ENCODE data around the gene M1AP. TPM values are rescaled to one million over a fixed set of nuclear protein-coding genes. Genes with fewer than 3 reads are reported as not detected.
A peak's percentile ranks its signal among the peaks of the same experiment; 100 is the strongest.

The M1AP gene
- total RNA-seq, 1 donor from 2014 or later = 0.75 TPM

DNA sequence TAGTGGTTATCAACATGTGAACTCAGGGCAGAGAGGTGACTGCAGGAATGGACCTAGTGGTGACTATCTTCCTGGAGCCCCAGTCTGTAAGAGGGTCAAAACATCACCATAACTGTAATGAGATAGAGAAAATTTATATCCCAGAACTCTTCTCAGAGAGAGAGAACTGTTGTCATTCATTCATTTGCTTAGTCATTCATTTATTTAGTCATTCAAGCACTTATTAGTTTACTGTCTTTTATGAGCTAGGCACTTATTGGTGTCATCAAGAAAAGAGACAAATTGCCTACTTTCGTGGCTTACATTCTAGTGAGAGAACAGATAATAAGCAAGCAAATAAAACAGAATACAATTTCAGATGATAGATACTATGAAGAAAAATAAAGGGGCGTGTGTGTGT, 59.5 kb downstream of the M1AP start:
- no peaks in the 10 kb centered on the region for H3K9me3 ChIP-seq (ENCODE audit: low read depth)
- no peak overlapping the region for H3K4me3 ChIP-seq
- Mint-ChIP-seq H3K27ac (no peak overlapping the region), H3K4me1 (peaks cover 21% of the 10 kb centered on the region), H3K36me3 (no peaks in the 10 kb centered on the region), H3K4me3 (no peak overlapping the region), H3K9me3 (no peaks in the 10 kb centered on the region), H3K27me3 (ENCODE audit: insufficient read depth, low read depth) (no peaks in the 10 kb centered on the region)
- DNase-seq (ENCODE audit: low spot score) = no peak
- no peak overlapping the region for H2AFZ ChIP-seq (replicated peaks)
- no peak for TF ChIP-seq EZH2 (IDR thresholded peaks at IDR 0.05)
- TF ChIP-seq, protein P1, sequence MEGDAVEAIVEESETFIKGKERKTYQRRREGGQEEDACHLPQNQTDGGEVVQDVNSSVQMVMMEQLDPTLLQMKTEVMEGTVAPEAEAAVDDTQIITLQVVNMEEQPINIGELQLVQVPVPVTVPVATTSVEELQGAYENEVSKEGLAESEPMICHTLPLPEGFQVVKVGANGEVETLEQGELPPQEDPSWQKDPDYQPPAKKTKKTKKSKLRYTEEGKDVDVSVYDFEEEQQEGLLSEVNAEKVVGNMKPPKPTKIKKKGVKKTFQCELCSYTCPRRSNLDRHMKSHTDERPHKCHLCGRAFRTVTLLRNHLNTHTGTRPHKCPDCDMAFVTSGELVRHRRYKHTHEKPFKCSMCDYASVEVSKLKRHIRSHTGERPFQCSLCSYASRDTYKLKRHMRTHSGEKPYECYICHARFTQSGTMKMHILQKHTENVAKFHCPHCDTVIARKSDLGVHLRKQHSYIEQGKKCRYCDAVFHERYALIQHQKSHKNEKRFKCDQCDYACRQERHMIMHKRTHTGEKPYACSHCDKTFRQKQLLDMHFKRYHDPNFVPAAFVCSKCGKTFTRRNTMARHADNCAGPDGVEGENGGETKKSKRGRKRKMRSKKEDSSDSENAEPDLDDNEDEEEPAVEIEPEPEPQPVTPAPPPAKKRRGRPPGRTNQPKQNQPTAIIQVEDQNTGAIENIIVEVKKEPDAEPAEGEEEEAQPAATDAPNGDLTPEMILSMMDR (IDR thresholded peaks at IDR 0.05) = no peak
- no peak for TF ChIP-seq EZH2phosphoT487 (IDR thresholded peaks at IDR 0.05)
- H3K79me2 ChIP-seq (ENCODE audit: low read depth) = no peaks in the 10 kb centered on the region
- H3K4me2 ChIP-seq = no peak overlapping the region
- no peaks in the 10 kb centered on the region for H3F3A ChIP-seq (ENCODE audit: low read depth)
- no peaks in the 10 kb centered on the region for H4K20me1 ChIP-seq (ENCODE audit: low read depth)
- H3K27me3 ChIP-seq = peaks cover 9% of the 10 kb centered on the region
- H3K4me1 ChIP-seq = no peaks in the 10 kb centered on the region
- H3K27ac ChIP-seq = no peak overlapping the region
- H3K9ac ChIP-seq = no peak overlapping the region
- H3K36me3 ChIP-seq = no peaks in the 10 kb centered on the region

DNA sequence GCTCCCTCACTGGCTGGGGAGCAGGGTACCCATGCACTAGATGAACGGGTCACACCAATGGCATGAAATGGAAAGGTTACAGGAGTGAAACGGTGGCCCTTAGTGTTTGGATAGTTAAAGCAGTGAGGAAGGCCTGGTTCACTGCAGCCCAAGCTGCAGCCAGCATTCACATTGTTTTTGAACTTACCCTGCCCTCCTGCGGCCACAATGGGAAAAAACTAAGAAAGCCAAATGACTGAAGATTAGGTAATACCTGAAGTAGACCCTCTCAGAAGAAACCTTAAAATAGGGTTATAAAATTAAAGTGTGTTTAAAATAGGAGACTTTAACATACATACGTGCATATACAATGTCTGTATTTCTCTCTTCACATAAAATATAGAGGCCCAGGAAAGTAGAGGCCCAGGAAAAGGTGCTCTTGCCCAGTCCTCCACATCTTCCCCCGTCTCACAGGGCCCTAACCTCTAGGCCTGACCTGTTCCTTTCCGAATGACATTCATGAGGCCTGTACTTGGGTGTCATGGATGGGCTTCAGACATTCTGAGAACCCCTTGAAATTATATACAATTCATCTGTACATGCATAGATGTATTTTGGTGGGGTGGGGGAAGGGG, 60.4 kb downstream of the M1AP start:
- Histone ChIP-seq H2AFZ (replicated peaks) (peak overlapping the region; percentile 78), H3K9ac (no peak overlapping the region), H3K36me3 (no peaks in the 10 kb centered on the region), H3K4me1 (no peaks in the 10 kb centered on the region), H3F3A (ENCODE audit: low read depth) (no peaks in the 10 kb centered on the region), H3K27ac (no peak overlapping the region), H3K79me2 (ENCODE audit: low read depth) (no peaks in the 10 kb centered on the region), H4K20me1 (ENCODE audit: low read depth) (no peaks in the 10 kb centered on the region), H3K27me3 (peaks cover 8% of the 10 kb centered on the region), H3K4me2 (no peak overlapping the region), H3K4me3 (no peak overlapping the region), H3K9me3 (ENCODE audit: low read depth) (no peaks in the 10 kb centered on the region)
- H3K4me1 Mint-ChIP-seq = peaks cover 28% of the 10 kb centered on the region
- peak overlapping the region; percentile 44 for H3K4me3 Mint-ChIP-seq
- peak; percentile 68 for DNase-seq (ENCODE audit: low spot score)
- H3K36me3 Mint-ChIP-seq = no peaks in the 10 kb centered on the region
- peak overlapping the region; percentile 85 for H3K27ac Mint-ChIP-seq
- TF ChIP-seq, protein P1 (IDR thresholded peaks at IDR 0.05) = peak; percentile 73
- TF ChIP-seq EZH2phosphoT487 (IDR thresholded peaks at IDR 0.05) = no peak
- no peaks in the 10 kb centered on the region for H3K9me3 Mint-ChIP-seq
- H3K27me3 Mint-ChIP-seq (ENCODE audit: insufficient read depth, low read depth) = no peaks in the 10 kb centered on the region

DNA sequence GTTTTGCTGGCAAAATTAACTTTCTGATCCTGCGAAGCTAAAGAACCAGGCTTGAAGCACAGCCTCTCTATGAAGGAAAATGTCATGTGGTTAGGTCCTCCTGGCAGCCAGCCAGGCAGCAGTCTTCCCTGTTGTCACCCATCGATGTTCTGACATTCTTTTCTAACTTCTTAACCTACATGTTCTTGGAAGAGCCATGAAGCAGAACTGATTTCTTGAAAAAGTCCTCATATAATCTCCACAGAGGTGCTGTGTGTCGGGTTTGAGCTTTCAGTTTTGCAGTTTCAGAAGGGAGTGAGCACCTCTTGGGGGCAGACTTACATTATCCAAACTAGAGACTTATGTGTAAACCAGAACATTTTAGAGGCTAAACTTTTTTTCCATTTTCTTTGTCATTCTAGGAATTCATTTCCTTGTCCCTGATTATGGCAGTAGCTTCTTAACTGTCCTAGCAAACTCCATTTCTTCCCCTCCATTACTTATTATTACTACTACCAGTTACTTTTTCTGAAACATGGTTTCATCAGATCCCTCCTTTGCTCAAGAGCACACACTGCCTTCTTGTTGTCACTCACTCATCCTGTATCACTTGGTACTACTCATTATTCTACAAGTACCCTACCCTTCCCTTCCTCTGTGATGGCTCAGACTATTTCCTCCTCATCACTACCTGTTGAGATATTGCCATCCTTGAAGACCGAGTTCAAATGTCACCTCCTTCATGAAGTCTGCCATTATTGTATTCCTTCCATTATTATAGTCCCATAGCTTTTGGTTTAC, 62.5 kb downstream of the M1AP start:
- no peak overlapping the region for H3K27ac ChIP-seq
- Mint-ChIP-seq H3K27me3 (ENCODE audit: insufficient read depth, low read depth) (no peaks in the 10 kb centered on the region), H3K4me3 (no peak overlapping the region), H3K9me3 (no peaks in the 10 kb centered on the region), H3K27ac (no peak overlapping the region), H3K36me3 (no peaks in the 10 kb centered on the region), H3K4me1 (peaks cover 28% of the 10 kb centered on the region)
- no peaks in the 10 kb centered on the region for H3K79me2 ChIP-seq (ENCODE audit: low read depth)
- H3K9me3 ChIP-seq (ENCODE audit: low read depth) = no peaks in the 10 kb centered on the region
- H3K27me3 ChIP-seq = no peaks in the 10 kb centered on the region
- H3K4me3 ChIP-seq = no peak overlapping the region
- no peak overlapping the region for H3K4me2 ChIP-seq
- no peak overlapping the region for H2AFZ ChIP-seq (replicated peaks)
- H4K20me1 ChIP-seq (ENCODE audit: low read depth) = no peaks in the 10 kb centered on the region
- H3K4me1 ChIP-seq = no peaks in the 10 kb centered on the region
- no peak for TF ChIP-seq EZH2 (IDR thresholded peaks at IDR 0.05)
- TF ChIP-seq, protein P1 (IDR thresholded peaks at IDR 0.05) = no peak
- no peak for TF ChIP-seq EZH2phosphoT487 (IDR thresholded peaks at IDR 0.05)
- no peaks in the 10 kb centered on the region for H3F3A ChIP-seq (ENCODE audit: low read depth)
- H3K9ac ChIP-seq = no peak overlapping the region
- no peak for DNase-seq (ENCODE audit: low spot score)
- no peaks in the 10 kb centered on the region for H3K36me3 ChIP-seq

Data from neural progenitor cell (in vitro differentiated cells).